ENCODE measurements around the gene SDHA.

The SDHA gene

GRCh38 chr5:217494-218456 lies at the start of gene SDHA, which contains the start of gene CCDC127:
Gene SDHA (plus strand): TSS chr5:218320. CDS start chr5:218356, 36 bp downstream.
Gene CCDC127 (minus strand): TSS chr5:218153. CDS start chr5:216849, 1,304 bp downstream.
- peak; percentile 94 to 97 for DNase-seq

GRCh38 chr5:169071-169727 lies 48.9 kb upstream of the SDHA start:
- no peak for DNase-seq

GRCh38 chr5:169728-170094 lies 48.4 kb upstream of the SDHA start:
- DNase-seq = no peak

DNA sequence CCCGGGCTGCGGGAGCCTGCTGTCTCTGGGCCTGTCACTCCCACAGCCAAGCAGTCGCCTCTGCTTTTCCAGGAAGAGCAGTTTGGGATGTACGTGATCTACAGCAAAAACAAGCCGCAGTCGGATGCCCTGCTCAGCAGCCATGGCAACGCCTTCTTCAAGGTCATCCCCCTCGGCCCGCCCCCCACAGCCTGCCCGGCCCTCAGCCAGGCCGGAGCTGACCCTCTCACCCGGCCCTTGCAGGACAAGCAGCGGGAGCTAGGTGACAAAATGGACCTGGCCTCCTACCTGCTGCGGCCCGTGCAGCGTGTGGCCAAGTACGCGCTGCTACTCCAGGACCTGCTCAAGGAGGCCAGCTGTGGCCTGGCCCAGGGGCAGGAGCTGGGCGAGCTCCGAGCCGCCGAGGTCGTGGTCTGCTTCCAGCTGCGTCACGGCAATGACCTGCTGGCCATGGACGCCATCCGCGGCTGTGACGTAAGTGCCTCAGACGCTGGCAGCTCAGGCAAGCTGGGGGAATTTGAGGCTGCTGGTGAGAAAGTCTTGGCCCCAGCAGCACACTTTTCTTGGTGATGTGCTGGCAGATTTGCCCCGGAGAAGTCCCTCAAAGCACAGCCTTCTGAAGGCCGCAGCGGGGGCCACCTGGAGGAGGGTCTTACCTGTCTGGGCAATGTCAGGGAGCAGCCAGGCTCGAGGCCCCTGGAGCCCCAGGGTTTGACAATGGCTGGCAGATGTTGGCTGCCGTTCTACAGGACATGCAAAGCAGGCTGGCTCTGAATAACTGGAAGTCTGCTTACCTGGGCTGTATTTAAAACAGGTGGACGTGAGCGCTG lies 46.9 kb upstream of the SDHA start:
- DNase-seq = no peak

GRCh38 chr5:171801-172331 lies 46.3 kb upstream of the SDHA start:
- DNase-seq = no peak

GRCh38 chr5:172421-172820 lies 45.7 kb upstream of the SDHA start:
- no peak for DNase-seq

DNA sequence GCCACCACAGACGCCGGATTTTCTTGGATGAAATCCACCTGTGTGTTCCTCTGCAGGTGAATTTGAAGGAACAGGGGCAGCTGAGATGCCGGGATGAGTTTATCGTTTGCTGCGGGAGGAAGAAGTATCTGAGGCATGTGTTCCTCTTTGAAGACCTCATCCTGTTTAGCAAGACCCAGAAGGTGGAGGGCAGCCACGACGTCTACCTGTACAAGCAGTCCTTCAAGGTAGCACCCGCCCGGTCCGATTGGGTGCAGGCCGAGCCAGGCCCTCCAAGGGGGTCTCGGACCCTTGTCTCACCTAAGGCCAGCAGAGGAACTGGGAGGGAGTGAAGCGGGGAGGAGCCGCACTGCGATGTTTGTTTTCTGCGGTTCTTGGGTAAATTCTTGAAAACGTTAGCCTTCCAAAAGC lies 45.3 kb upstream of the SDHA start:
- no peak for DNase-seq

- no peak for DNase-seq
Measured at GRCh38 chr5:173392-174290, 44.5 kb upstream of the SDHA start.

- DNase-seq = no peak
Measured at GRCh38 chr5:174291-174600, 43.9 kb upstream of the SDHA start.

DNA sequence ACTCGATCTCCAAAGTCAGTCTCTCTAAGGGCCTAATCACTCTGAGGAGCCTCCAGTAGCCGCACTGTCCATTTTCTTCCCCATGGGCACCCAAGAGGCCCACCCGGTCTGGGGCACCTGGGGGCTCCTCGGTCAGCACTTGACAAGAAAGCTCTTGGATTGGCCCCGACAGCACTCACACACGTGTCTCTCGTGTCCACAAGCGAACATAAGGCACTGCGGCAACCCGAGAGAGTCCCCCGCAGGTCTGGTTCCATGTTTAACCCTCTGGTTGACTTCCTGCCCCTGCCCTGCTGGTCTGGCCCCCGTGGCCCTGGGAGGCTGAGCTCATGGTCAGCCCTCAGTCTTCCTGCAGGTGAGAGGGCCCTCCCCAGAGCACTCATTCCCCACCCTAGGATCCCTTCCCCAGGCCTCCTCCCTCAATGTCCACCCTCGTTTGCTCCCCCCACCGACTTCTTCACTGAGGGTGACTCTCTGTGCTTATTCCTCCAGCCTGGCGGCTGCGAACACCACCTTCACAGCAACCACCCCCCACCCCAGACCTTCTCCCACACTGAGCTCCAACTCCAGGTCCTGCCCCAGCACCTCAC lies 43.1 kb upstream of the SDHA start:
- DNase-seq = no peak

DNA sequence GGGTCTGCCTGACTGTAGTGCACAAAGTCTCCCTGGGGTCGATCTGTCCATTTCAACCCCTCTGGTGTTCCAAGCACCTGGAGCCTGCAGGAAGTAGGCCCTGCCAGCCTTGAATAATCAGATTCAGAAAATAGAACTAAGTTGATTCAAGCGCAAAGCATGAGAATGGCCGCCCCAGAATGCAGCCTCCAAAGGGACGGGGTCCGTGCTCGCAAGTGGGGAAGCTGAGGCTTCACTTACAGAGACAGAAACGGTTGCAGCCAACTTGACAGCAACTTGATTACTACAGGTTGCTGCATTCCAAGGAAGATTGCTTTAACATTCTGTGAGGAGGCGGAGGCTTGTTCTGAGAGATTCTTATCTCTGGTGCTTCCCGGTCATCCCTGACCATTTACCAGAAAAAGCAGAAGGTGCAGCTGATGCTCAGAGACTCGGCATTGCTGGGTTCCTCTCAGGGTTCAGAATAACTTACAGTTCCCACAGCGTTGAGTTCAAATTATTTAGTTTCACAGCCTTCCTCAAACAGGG lies 41.8 kb upstream of the SDHA start:
- no peak for DNase-seq

GRCh38 chr5:178110-178509 lies 40.0 kb upstream of the SDHA start:
- DNase-seq = no peak

GRCh38 chr5:179401-179800 lies 38.7 kb upstream of the SDHA start:
- no peak for DNase-seq

DNA sequence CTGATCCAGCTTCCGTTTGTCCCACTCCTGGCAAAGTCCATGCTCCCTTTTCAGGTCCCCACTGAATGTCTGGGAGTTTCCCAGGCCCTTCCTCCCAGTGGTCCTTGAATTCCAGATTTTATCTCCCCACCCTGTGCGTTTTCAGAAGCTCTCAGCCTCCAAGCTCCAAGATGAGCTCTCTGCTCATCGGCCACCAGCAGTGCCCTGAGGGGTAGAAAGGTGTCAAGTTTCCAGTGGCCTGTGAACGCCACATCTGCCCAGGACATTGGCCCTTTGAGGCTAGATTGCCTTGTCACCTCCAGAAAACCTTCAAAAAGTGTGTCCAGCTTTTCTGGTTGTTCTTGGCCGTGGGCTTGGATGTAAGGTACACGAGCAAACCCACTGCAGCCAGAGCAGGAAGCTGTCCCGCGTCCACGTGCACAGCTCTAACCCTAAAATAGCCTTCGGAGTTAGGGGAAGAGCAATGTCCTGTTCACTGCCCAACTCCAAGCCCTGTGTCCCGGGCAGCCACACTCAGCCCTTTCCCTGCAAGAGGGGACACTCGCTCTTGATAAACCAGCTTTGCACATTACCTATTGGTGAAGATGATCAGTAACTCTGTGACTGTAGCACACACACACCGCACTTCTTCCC lies 37.7 kb upstream of the SDHA start:
- DNase-seq = no peak

GRCh38 chr5:181160-181559 lies 37.0 kb upstream of the SDHA start:
- DNase-seq = no peak

DNA sequence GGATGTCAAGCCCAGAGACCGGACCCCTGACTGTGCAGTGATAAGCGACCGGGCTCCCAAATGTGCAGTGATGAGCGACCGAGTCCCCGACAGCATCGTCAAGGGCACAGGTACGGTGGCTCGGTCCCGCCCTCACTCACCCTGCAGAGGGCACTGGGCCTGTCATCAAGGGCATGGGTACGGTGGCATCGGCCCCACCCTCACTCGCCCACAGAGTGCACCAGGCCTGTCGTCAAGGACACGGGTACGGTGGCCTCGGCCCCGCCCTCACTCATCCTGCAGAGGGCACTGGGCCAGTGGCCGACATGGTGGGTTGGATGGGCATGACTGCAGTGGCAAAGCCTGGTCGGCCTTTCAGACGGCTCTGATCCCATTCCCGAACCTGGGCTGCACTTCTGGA lies 36.6 kb upstream of the SDHA start:
- no peak for DNase-seq

DNA sequence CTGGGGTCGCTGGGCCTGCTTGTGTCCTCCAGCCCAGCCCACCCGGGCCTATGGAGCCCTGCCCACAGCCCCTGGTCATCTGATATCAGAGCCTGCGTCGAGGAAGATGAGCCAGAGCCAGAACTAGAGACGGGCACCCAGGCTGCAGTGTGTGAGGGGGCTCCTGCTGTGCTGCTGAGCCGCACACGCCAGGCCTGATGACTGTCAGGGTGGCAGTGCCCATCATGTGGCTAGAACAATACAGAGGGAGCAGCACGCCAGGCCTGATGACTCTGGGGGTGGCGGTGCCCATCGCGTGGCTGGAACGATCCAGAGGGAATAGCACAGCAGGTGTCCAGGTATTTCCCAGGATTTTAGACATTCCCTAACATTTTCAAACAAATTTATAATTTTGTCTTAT lies 36.0 kb upstream of the SDHA start:
- no peak for DNase-seq

- no peak for DNase-seq
Measured at GRCh38 chr5:184471-184870, 33.6 kb upstream of the SDHA start.

DNA sequence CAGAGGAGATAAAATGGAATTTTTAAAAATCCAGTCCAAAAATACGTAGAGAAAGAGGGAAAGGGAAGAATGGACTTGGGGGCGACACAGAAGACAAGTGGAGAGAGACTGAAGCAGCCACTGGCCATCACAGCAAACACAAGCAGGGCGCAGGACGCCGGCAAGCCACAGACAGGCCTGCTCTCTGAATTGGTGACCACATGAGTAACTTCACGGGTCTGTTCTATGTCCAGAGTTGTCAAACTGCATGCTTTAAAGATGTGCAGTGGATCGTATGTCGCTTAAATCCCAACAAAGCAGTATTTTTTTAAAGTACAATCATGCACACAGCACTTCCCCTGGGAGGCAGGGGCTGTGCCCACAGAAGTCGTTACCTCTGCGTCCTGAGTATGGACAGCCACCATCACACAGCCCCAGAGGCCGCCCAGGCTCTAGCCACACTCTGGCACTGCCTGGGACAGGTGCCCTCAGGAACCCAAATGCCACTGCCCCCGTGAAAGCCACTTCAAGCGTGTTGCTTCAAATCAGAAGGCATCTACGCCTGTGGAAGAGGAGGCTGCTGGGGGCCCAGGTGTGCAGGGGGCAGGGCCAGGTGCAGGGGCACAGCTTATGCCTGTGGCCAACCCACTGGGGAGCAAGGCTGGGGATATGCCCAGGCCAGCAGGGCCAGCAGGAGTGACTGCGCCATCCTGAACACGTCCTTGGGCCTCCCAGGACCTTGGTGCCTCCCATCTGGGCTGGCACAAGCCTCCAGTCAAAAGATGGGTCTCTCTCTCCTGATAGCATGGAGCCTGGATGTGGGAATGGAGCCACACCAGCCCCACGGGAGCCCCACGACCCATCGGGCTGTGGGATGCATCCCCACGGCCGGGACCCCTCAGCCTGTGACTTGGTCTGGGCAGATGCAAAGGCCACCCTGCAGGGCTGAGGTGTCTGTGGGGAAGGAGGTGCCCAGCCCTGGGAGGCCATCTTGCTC lies 32.7 kb upstream of the SDHA start:
- no peak for DNase-seq
